Stimulated activated CD4-positive, alpha-beta T cell treated with anti-CD3 and anti-CD28 coated beads, Interleukin-15, amount 100 ng/mL, for 24 hours (primary cell): Measurements from ENCODE around the gene NAPG.
"Not testable (repeated sequence)": the region's sequence is repeated elsewhere in the genome, so short reads cannot be mapped to it uniquely, and the experiment has no call there.

Experiments
- DNase-seq: peaks from one replicate; pipeline ENCODE4 v3.0.0-alpha.2; 2020

Gene NAPG

GRCh38 chr18:10556251-10556650 is 30.4 kb downstream of the NAPG start:
- DNase-seq: not testable (repeated sequence)

- DNase-seq: no peak
Observed at GRCh38 chr18:10557085-10557677, 31.4 kb downstream of the NAPG start.

GRCh38 chr18:10558243-10558966 is 32.6 kb downstream of the NAPG start:
- no peak for DNase-seq

- no peak for DNase-seq
Observed at GRCh38 chr18:10558967-10559298, 33.1 kb downstream of the NAPG start.

- DNase-seq: no peak
Observed at GRCh38 chr18:10559553-10560451, 34.0 kb downstream of the NAPG start.

GRCh38 chr18:10560452-10561045 is 34.7 kb downstream of the NAPG start:
- DNase-seq: peak; percentile 75

- no peak for DNase-seq
Observed at GRCh38 chr18:10562773-10563160, 36.9 kb downstream of the NAPG start.

- no peak for DNase-seq
Observed at GRCh38 chr18:10563886-10564285, 38.1 kb downstream of the NAPG start.

GRCh38 chr18:10564975-10565773 is 39.3 kb downstream of the NAPG start:
- DNase-seq: no peak

- no peak for DNase-seq
Observed at GRCh38 chr18:10565835-10566234, 40.0 kb downstream of the NAPG start.

GRCh38 chr18:10566390-10566789 is 40.6 kb downstream of the NAPG start:
- no peak for DNase-seq

- DNase-seq: not testable (repeated sequence)
Observed at GRCh38 chr18:10569941-10570340, 44.1 kb downstream of the NAPG start.

GRCh38 chr18:10570622-10571021 is 44.8 kb downstream of the NAPG start:
- DNase-seq: no peak

GRCh38 chr18:10571537-10571936 is 45.7 kb downstream of the NAPG start:
- no peak for DNase-seq

- not testable (repeated sequence) for DNase-seq
Observed at GRCh38 chr18:10573261-10573660, 47.4 kb downstream of the NAPG start.

- not testable (repeated sequence) for DNase-seq
Observed at GRCh38 chr18:10574412-10574811, 48.6 kb downstream of the NAPG start.

GRCh38 chr18:10577842-10578572 is 52.2 kb downstream of the NAPG start:
- not testable (repeated sequence) for DNase-seq

GRCh38 chr18:10578573-10578899 is 52.7 kb downstream of the NAPG start:
- DNase-seq: not testable (repeated sequence)

- DNase-seq: no peak
Observed at GRCh38 chr18:10579079-10579867, 53.4 kb downstream of the NAPG start.

- DNase-seq: no peak
Observed at GRCh38 chr18:10580215-10580614, 54.4 kb downstream of the NAPG start.

GRCh38 chr18:10585260-10585659 is 59.4 kb downstream of the NAPG start:
- no peak for DNase-seq
